ENCODE measurements around the gene GNAL.

Gene GNAL

DNA sequence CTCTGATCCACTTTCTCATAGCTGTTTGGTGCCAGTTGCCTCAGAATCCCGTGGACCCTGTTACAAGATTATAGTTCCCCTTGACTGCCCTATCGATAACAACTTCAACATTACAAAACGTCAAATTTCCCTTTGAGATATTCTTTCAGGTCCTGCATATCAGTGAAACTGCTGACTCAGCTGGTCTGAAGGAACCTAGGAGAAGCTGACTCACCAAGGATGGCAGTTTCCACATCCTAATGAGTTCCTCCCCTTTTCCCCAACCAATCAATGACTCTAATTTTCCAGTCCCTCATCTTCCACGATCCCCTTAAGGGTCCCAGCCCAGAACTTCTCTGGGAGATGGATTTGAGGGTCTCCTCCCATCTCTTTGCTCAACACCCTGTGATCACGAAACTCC lies 27.6 kb upstream of the GNAL start:
- Mint-ChIP-seq H3K4me1 (no peaks in the 10 kb centered on the region), H3K36me3 (ENCODE audit: insufficient read depth) (no peaks in the 10 kb centered on the region), H3K9me3 (no peaks in the 10 kb centered on the region), H3K27ac (ENCODE audit: low read depth) (no peak overlapping the region), H3K27me3 (peaks cover 28% of the 10 kb centered on the region), H3K4me3 (no peak overlapping the region)
- ATAC-seq (replicated peaks; ENCODE audit: extremely low read depth, poor library complexity, severe bottlenecking), result no peak
- no peak for DNase-seq (ENCODE audit: low spot score in 2 of 2)

- Mint-ChIP-seq H3K4me1 (no peaks in the 10 kb centered on the region), H3K4me3 (no peak overlapping the region), H3K9me3 (no peaks in the 10 kb centered on the region), H3K27ac (ENCODE audit: low read depth) (no peak overlapping the region), H3K27me3 (peaks cover 15% of the 10 kb centered on the region), H3K36me3 (ENCODE audit: insufficient read depth) (no peaks in the 10 kb centered on the region)
- ATAC-seq (replicated peaks; ENCODE audit: extremely low read depth, poor library complexity, severe bottlenecking) (no peak), DNase-seq (ENCODE audit: low spot score in 2 of 2) (no peak)
These were observed 25.5 kb upstream of the GNAL start for GRCh38 chr18:11663439-11664029.

GRCh38 chr18:11664286-11664685 lies 24.8 kb upstream of the GNAL start:
- no peaks in the 10 kb centered on the region for H3K36me3 Mint-ChIP-seq (ENCODE audit: insufficient read depth)
- H3K4me3 Mint-ChIP-seq, result no peak overlapping the region
- no peaks in the 10 kb centered on the region for H3K9me3 Mint-ChIP-seq
- peaks cover 15% of the 10 kb centered on the region for H3K27me3 Mint-ChIP-seq
- no peaks in the 10 kb centered on the region for H3K4me1 Mint-ChIP-seq
- no peak overlapping the region for H3K27ac Mint-ChIP-seq (ENCODE audit: low read depth)
- DNase-seq (ENCODE audit: low spot score in 2 of 2) (no peak), ATAC-seq (replicated peaks; ENCODE audit: extremely low read depth, poor library complexity, severe bottlenecking) (no peak)

DNA sequence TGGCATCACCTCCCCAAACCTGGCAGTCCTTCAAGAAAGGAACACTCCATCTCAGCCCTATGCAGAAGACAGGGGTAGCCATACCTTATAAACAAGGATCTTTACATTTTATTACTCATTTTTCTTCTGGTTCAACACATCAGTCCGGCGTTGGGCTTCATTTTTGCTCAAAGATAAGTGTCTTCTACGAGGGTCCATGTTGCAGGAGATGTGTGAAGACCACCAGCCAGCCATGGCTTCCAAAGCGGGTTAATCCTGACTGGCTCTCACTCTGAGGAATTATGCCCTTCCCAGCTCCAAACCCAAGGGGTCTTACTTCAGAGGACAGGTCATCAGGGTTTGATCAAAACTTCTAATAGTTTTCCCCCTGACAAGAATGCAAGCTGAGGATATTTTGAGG lies 23.9 kb upstream of the GNAL start:
- H3K4me3 Mint-ChIP-seq, result no peak overlapping the region
- ATAC-seq (replicated peaks; ENCODE audit: extremely low read depth, poor library complexity, severe bottlenecking), result no peak

DNA sequence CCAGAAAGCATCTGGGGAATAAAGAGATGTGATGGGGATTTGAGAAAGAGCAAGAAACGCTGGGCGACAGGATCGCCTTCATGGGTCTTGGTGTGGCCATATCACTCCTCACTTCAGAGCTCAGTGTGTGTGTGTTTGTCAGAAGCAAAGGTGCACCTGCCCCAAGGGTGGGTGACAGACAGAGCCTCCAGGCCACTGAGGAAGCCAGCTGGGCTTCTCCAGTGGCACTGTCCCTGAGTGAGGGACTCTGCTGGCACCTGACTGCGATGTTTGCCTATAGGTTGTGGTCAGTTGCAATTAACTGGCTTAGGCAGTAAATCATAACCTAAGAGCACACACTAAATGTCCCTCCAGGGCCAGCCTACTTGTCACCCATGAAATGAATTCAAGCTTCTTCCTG lies 23.5 kb upstream of the GNAL start:
- H3K36me3 Mint-ChIP-seq (ENCODE audit: insufficient read depth), result no peaks in the 10 kb centered on the region
- no peak overlapping the region for H3K27ac Mint-ChIP-seq (ENCODE audit: low read depth)
- H3K9me3 Mint-ChIP-seq, result no peaks in the 10 kb centered on the region
- H3K4me1 Mint-ChIP-seq, result no peaks in the 10 kb centered on the region
- no peak for DNase-seq (ENCODE audit: low spot score in 2 of 2)
- ATAC-seq (replicated peaks; ENCODE audit: extremely low read depth, poor library complexity, severe bottlenecking), result no peak
- H3K27me3 Mint-ChIP-seq, result peaks cover 27% of the 10 kb centered on the region
- H3K4me3 Mint-ChIP-seq, result no peak overlapping the region

More for the DNA sequence above, 23.9 kb upstream of the GNAL start:
- Mint-ChIP-seq H3K4me1 (no peaks in the 10 kb centered on the region), H3K9me3 (no peaks in the 10 kb centered on the region), H3K27ac (ENCODE audit: low read depth) (no peak overlapping the region), H3K27me3 (peaks cover 23% of the 10 kb centered on the region), H3K36me3 (ENCODE audit: insufficient read depth) (no peaks in the 10 kb centered on the region)
- DNase-seq (ENCODE audit: low spot score in 2 of 2), result no peak

DNA sequence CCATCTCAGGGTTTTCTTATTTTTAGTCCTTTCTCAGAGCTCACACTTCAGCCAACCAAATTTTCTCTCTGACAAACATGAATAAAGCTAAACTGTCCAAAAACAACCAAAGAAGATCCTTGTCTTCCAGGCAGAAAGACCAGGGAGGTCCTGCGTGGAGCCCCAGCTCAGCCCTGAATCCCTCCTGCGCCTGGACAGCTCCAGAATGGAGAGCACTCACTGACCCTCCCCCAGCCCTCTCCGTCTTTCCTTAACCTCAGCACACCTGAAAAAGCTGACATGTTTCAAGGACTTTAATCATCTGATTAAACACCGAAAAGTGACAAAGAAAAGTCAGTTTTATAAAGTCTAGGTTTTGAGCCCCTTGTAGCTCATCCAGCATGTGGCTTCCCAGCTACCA lies 22.9 kb upstream of the GNAL start:
- ATAC-seq (replicated peaks; ENCODE audit: extremely low read depth, poor library complexity, severe bottlenecking) (no peak), DNase-seq (ENCODE audit: low spot score in 2 of 2) (no peak)
- no peak overlapping the region for H3K4me3 Mint-ChIP-seq
- H3K36me3 Mint-ChIP-seq (ENCODE audit: insufficient read depth), result no peaks in the 10 kb centered on the region
- no peak overlapping the region for H3K27ac Mint-ChIP-seq (ENCODE audit: low read depth)
- peaks cover 33% of the 10 kb centered on the region for H3K27me3 Mint-ChIP-seq
- no peaks in the 10 kb centered on the region for H3K9me3 Mint-ChIP-seq
- H3K4me1 Mint-ChIP-seq, result no peaks in the 10 kb centered on the region

DNA sequence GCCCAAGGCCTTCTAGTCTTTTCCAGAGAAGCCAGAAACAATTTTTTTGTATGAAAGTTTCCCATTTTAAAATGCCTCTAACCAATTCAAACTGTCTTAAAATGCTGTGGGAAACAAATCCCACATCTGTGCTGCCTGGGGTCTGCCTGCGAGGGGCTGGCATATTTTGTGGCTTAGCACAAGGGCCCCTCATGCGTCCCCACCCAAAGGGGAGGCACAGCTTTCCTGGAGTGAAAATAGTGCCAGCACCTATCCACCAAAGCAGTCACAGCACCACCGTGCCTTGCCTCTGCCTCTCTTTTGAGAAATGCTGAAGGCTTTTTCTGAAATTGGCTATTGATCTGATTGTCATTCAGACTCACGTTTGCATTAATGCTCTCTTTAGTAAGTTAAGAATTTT lies 22.2 kb upstream of the GNAL start:
- Mint-ChIP-seq H3K27ac (ENCODE audit: low read depth) (no peak overlapping the region), H3K9me3 (no peaks in the 10 kb centered on the region), H3K4me3 (no peak overlapping the region), H3K36me3 (ENCODE audit: insufficient read depth) (peaks cover 2% of the 10 kb centered on the region), H3K4me1 (no peaks in the 10 kb centered on the region), H3K27me3 (peaks cover 39% of the 10 kb centered on the region)
- DNase-seq (ENCODE audit: low spot score in 2 of 2) (no peak), ATAC-seq (replicated peaks; ENCODE audit: extremely low read depth, poor library complexity, severe bottlenecking) (no peak)

DNA sequence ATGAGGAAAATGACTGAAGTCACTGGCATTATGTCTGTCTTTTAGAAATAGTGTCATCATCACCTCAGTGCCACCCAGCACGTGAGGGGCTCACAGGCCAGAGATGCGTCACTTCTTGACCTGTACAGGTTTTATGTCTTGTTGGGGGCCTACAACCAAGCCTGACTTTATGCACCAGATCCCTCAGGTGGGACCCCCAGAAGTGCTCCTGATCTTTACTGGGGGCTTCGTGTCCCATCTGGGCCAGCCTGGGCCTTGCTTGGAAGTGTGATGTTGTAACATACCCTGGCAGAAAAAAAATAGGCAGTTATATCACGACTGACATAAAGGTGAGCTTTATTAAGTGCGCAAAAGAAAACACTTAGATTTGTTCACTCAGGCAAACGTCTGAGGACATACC lies 21.5 kb upstream of the GNAL start:
- H3K36me3 Mint-ChIP-seq (ENCODE audit: insufficient read depth), result peaks cover 2% of the 10 kb centered on the region
- no peaks in the 10 kb centered on the region for H3K4me1 Mint-ChIP-seq
- DNase-seq (ENCODE audit: low spot score in 2 of 2) (no peak), ATAC-seq (replicated peaks; ENCODE audit: extremely low read depth, poor library complexity, severe bottlenecking) (no peak)
- no peak overlapping the region for H3K27ac Mint-ChIP-seq (ENCODE audit: low read depth)
- H3K9me3 Mint-ChIP-seq, result no peaks in the 10 kb centered on the region
- no peak overlapping the region for H3K4me3 Mint-ChIP-seq
- H3K27me3 Mint-ChIP-seq, result peaks cover 44% of the 10 kb centered on the region

- H3K27me3 Mint-ChIP-seq, result peaks cover 55% of the 10 kb centered on the region
These were observed 20.5 kb upstream of the GNAL start for GRCh38 chr18:11668441-11669169.

GRCh38 chr18:11669271-11669947 lies 19.7 kb upstream of the GNAL start:
- DNase-seq (ENCODE audit: low spot score in 2 of 2) (no peak), ATAC-seq (replicated peaks; ENCODE audit: extremely low read depth, poor library complexity, severe bottlenecking) (no peak)
- Mint-ChIP-seq H3K9me3 (no peaks in the 10 kb centered on the region), H3K27ac (ENCODE audit: low read depth) (no peak overlapping the region), H3K4me3 (no peak overlapping the region), H3K36me3 (ENCODE audit: insufficient read depth) (peaks cover 2% of the 10 kb centered on the region), H3K4me1 (no peaks in the 10 kb centered on the region), H3K27me3 (peaks cover 63% of the 10 kb centered on the region)

More at GRCh38 chr18:11668441-11669169, 20.5 kb upstream of the GNAL start:
- Mint-ChIP-seq H3K27ac (ENCODE audit: low read depth) (no peak overlapping the region), H3K4me1 (no peaks in the 10 kb centered on the region), H3K36me3 (ENCODE audit: insufficient read depth) (peaks cover 2% of the 10 kb centered on the region), H3K4me3 (no peak overlapping the region), H3K9me3 (no peaks in the 10 kb centered on the region)
- ATAC-seq (replicated peaks; ENCODE audit: extremely low read depth, poor library complexity, severe bottlenecking), result no peak
- no peak for DNase-seq (ENCODE audit: low spot score in 2 of 2)

GRCh38 chr18:11669948-11670275 lies 19.2 kb upstream of the GNAL start:
- no peak for DNase-seq (ENCODE audit: low spot score in 2 of 2)
- peaks cover 68% of the 10 kb centered on the region for H3K27me3 Mint-ChIP-seq
- no peaks in the 10 kb centered on the region for H3K4me1 Mint-ChIP-seq
- peaks cover 2% of the 10 kb centered on the region for H3K36me3 Mint-ChIP-seq (ENCODE audit: insufficient read depth)
- no peak for ATAC-seq (replicated peaks; ENCODE audit: extremely low read depth, poor library complexity, severe bottlenecking)
- H3K27ac Mint-ChIP-seq (ENCODE audit: low read depth), result no peak overlapping the region
- H3K9me3 Mint-ChIP-seq, result no peaks in the 10 kb centered on the region
- H3K4me3 Mint-ChIP-seq, result no peak overlapping the region

- Mint-ChIP-seq H3K4me1 (no peaks in the 10 kb centered on the region), H3K27ac (ENCODE audit: low read depth) (no peak overlapping the region), H3K27me3 (peaks cover 76% of the 10 kb centered on the region), H3K9me3 (no peaks in the 10 kb centered on the region), H3K36me3 (ENCODE audit: insufficient read depth) (peaks cover 2% of the 10 kb centered on the region), H3K4me3 (no peak overlapping the region)
- ATAC-seq (replicated peaks; ENCODE audit: extremely low read depth, poor library complexity, severe bottlenecking) (no peak), DNase-seq (ENCODE audit: low spot score in 2 of 2) (no peak)
These were observed 17.9 kb upstream of the GNAL start for GRCh38 chr18:11671156-11671555.

DNA sequence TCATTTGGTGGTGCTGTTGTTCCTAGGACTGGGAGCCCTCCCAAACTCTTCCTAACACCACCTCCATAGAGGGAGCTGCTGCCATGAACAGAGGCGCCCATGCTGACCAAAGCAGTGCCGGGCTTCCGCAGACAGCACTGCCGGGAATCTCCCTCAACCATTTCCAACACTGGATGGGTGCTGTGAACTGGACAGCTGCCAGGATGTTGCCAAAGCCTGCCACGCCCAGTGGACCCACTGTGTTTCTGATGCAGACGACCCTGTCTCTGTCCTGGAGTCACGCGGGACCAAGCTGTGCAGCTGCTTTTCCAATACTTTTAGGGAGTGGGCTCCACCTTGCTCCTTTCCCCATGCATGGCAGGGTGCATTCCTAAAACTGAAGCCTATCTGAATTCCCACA lies 16.9 kb upstream of the GNAL start:
- Mint-ChIP-seq H3K36me3 (ENCODE audit: insufficient read depth) (peaks cover 2% of the 10 kb centered on the region), H3K4me3 (no peak overlapping the region), H3K9me3 (no peaks in the 10 kb centered on the region), H3K27me3 (peaks cover 83% of the 10 kb centered on the region), H3K27ac (ENCODE audit: low read depth) (no peak overlapping the region), H3K4me1 (no peaks in the 10 kb centered on the region)
- no peak for DNase-seq (ENCODE audit: low spot score in 2 of 2)
- ATAC-seq (replicated peaks; ENCODE audit: extremely low read depth, poor library complexity, severe bottlenecking), result no peak
